Esophagus squamous epithelium (tissue), 4 donors: ENCODE measurements around the gene CADM1.

ENCODE experiments used
- CTCF ChIP-seq, 6 experiments: fragments of 450-650 bp in 4 of 6; fragments of 200-600 bp in 2 of 6; sonication (generic) in 2 of 6; IDR thresholded peaks; one replicate each; pipeline ENCODE4 v1.5.1; 2016 to 2019; ENCODE audit warnings: antibody characterized with exemption in 6 of 6, mild to moderate bottlenecking in 4 of 6, moderate library complexity in 4 of 6
- POLR2A ChIP-seq, 4 donors: fragments of 450-650 bp; IDR thresholded peaks; one replicate each; pipeline ENCODE4 v1.6.1; 2017; ENCODE audit warnings: antibody characterized with exemption in 4 of 4, mild to moderate bottlenecking in 4 of 4, moderate library complexity in 3 of 4

DNA sequence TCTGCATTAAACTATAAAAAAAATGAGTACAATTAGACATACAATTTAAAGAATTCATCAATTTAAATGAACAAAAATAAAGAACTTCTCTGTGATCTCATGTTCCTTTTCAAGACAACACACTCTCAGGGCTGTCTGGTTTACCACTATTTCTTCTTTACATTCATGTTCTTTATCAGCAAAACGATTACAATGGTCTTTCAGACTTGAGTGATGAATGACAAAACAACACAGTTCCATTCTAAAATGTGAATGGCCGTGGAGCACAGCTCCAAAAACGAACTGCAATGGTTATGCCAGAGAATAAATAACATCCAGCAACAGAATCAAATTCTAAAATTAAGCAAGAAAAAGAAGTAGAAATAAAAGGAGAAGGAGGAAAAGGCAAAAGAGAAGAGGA, 113.1 kb downstream of the CADM1 start:
- TF ChIP-seq CTCF (IDR thresholded peaks at IDR 0.05): no peak
- no peak for TF ChIP-seq POLR2A (IDR thresholded peaks at IDR 0.05)
